Measurements from ENCODE around the gene FKBP8. TPM values are rescaled to one million over a fixed set of nuclear protein-coding genes. Genes with fewer than 3 reads are reported as not detected.

Gene FKBP8
- total RNA-seq = 185 and 224 TPM in 2 replicates

DNA sequence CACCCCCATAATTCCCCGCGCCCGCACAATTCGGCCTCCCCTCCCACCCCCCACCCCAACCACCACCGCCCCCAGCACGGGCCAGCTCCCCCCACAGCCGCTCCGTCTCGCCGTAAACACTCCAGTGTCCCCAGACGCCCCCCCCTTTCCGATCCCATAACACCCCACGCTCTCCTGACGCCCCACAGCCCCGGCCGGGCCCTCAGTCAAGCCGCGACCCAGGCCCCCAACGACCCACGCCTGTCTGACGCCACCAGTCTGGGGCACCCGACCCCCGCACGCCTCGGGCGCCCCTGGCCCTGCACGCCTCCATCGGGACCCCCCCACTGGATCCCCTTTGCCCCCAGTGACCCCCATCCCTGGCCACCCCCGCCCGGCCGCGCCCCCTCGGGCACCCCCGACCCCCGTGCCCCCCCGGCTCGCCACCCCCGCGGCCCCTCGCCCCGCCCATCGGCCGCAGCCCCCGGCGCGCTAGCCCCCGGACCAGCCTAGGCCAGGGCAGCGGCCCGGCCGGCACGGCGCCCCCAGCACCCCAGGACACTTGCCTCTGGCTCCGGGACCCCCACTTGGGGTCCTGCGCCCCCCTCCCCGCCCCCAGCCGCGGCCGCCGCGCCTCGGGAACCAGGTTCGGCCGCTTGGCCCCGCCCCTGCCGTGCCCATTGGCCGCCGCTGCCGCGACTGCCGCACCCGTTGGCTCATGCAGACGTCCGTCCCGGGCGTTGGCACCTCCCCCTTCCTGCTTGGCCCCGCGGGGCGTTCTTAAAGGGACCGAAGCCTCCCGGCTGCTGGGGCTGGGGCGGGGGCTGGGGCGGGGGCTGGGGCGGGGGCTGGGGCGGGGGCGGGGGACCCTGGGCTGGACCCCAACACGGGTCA, at the start of gene FKBP8:
TSS of gene FKBP8 (minus strand) at position 633 of the 873 bp plus-strand sequence. CDS start 1,603 bp downstream, outside the sequence.

DNA sequence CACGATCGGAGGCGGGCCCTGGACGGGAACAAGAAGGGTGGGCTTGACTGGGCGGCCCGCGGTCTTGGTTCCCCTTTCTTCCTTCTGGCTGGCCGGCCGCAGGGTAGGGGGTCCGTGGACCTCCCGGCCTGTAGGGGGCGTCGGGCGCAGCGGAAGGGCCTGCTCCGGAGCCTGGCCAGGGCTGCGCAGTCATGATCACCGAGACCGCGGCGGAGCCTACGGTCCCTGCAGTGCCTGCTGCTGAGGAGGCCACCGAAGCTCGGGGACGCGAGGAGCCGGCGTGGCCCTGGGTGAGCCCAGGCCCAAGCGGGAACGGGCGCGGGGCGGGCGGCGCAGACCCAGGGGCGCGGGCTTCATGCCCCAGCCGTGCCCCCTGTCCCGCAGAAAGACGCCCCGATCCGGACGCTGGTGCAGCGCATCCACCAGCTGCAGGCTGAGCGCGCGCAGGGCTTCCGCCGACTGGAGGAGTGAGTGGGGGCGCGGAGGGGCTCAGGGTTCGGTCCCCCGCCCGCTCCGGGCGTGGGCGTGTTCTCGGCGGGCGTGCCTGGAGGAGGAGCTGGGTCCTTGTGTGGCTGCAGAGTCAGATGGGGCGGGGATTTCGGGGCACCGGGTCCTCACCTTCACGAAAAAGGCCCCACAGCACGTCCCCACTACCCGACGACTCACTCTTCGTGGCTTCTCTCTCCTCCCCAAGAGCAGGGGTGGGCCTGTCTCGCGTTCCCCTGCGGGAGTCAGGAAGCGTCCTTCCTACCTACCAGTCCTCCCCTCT, 45.4 kb upstream of the FKBP8 start, which contains the start of gene REX1BD:
TSS of gene REX1BD (plus strand) at position 188 of the 769 bp plus-strand sequence. CDS start at position 192, 4 bp downstream.

DNA sequence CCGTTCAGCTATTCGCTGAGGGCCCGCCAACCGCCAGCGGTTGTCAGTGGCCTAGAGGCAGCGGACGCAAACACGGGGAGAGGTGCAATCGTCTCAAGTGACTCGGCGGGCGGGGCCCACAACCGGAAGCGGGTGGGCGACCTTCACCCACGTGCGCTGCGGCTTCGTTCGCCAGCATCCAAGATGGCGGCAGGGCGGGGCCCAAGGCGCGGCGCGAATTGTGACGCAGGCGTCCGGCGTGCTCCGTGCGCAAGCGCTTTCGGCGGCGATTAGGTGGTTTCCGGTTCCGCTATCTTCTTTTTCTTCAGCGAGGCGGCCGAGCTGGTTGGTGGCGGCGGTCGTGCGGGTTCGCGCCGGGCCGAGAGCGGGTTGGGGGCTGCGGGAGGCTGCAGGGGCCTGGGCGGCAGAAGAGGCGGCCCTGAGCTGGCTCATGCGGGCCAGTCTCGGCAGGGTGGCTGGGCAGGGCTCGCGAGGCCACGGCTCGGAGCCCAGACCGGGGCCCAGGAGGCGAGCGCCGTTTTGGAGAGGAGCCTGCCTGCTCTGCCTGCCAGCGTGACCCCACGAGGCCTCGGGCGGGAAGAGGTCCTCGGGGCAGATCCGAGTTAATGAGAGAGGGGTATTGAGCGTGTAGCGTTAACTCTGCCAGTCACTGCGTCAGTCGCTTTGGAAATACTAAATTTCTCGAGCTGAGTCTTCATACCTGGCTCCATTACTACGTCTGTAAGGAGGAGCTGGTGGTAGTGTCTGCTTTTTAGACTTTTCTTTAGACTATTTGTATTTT, 28.4 kb upstream of the FKBP8 start, which contains the start of gene UBA52:
TSS of gene UBA52 (plus strand) at position 294 of the 781 bp plus-strand sequence. CDS start 1,444 bp downstream, outside the sequence.

DNA sequence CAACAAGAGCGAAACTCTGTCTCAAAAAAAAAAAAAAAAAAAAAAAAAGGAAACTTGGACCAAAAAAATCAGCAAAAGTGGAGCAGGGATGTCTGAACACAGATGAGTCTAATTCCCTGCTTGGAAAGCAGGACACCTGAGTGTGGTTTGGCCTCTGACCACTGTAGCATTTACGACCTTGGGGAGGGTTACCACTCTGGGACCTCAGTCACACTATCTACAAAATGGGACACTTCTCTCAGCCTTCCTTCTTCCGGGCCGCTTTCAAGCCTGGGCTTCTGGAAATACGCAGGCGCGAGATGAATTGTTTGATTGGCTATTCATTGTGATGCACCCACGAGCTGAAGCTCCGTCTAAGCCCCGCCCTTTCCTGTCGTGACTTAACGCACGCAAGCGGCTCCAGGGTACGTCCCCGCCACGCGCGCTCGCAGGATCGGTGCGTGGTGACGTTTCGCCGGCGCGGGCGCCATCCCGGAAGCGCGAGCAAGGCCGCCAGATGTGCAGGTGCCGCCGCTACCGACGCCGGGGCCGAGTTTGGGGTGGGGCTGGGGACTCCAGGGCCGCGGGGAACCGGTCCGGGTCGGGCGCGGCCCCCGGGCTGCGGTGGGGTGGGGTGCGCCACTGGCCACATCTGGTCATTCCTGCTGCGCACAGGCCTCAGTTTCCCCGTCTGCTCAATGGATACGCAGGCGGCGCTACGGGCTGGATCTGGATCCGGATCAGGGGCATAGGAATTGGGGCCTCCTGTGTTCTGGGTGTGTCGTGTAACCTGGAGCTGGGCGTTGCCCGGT, 14.2 kb upstream of the FKBP8 start, which contains the start of gene KXD1:
TSS of gene KXD1 (plus strand) at position 460 of the 791 bp plus-strand sequence. CDS start 4,187 bp downstream, outside the sequence.

DNA sequence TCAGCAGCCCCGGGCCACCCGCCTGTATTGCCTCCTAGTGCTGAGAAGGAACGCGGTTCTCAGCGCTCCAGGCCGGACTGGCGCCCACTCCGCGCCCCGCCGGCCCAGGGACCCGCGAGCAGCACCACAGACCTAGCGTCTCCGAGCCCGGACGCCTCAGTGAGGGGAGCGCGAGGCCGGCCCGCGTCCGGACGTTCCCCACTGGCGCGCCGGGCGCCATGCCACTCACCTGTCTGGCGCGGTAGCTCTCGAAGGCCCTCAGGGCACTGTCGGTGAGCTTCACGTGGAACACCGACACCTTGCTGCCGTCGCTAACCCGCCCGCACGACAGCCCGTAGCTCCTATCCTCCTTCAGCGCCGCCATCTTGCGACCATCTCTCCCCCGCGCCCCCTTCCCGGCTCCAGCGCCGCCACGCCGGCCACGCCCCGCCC, 21.7 kb downstream of the FKBP8 start, which contains the start of gene ELL:
TSS of gene ELL (minus strand) at position 379 of the 432 bp plus-strand sequence. CDS start at position 364, 15 bp downstream.

Other genes with a start within 250 kb of the FKBP8 start
- gene LSM4, start 220.5 kb downstream of the FKBP8 start, total RNA-seq = 146 and 148 TPM in 2 replicates
- gene PGPEP1, start 203.0 kb downstream of the FKBP8 start, total RNA-seq = 14.0 and 17.4 TPM in 2 replicates
- 17.3 and 18.0 TPM in 2 replicates for gene GDF15, start 157.4 kb downstream of the FKBP8 start, total RNA-seq
- not detected in 2 replicates for gene LRRC25, start 146.0 kb downstream of the FKBP8 start, total RNA-seq
- 69.8 and 77.4 TPM in 2 replicates for gene SSBP4, start 124.2 kb downstream of the FKBP8 start, total RNA-seq
- 2.6 and 4.7 TPM in 2 replicates for gene ISYNA1, start 105.4 kb downstream of the FKBP8 start, total RNA-seq
- 14.7 and 17.0 TPM in 2 replicates for gene ELL, start 21.5 kb downstream of the FKBP8 start, total RNA-seq
- 113 and 126 TPM in 2 replicates for gene KXD1, start 14.3 kb upstream of the FKBP8 start, total RNA-seq
- 449 and 860 TPM in 2 replicates for gene UBA52, start 28.3 kb upstream of the FKBP8 start, total RNA-seq
- gene REX1BD, start 45.2 kb upstream of the FKBP8 start, total RNA-seq = 34.0 and 55.1 TPM in 2 replicates
- gene CRLF1, start 63.2 kb upstream of the FKBP8 start, total RNA-seq = 8.4 and 13.2 TPM in 2 replicates
- under 0.01 TPM in 2 replicates for gene TMEM59L, start 69.3 kb upstream of the FKBP8 start, total RNA-seq
- gene KLHL26, start 93.5 kb upstream of the FKBP8 start, total RNA-seq = 2.3 and 3.3 TPM in 2 replicates
- 2.6 and 2.9 TPM in 2 replicates for gene CRTC1, start 140.1 kb upstream of the FKBP8 start, total RNA-seq
- gene COMP, start 247.7 kb upstream of the FKBP8 start, total RNA-seq = 0.20 and 0.37 TPM in 2 replicates

Measured in subcutaneous preadipocyte (primary cell).